ENCODE results near the gene CTBP2. TPM values are rescaled to one million over a fixed set of nuclear protein-coding genes. Genes with fewer than 3 reads are reported as not detected.

CTBP2 gene
- total RNA-seq, 1 experiment from 2014 or later: 125 TPM

GRCh38 chr10:124997771-124998623 is 162.4 kb downstream of the CTBP2 start:
- Histone ChIP-seq H3K36me3 (ENCODE audit: control insufficient read depth, insufficient read depth, low read length) (peaks cover 6% of the 10 kb centered on the region), H3K27me3 (ENCODE audit: control insufficient read depth, insufficient read depth, low read length) (no peaks in the 10 kb centered on the region), H3K9me3 (ENCODE audit: control insufficient read depth, insufficient read depth, low read depth, low read length) (no peaks in the 10 kb centered on the region), H3K4me1 (ENCODE audit: control insufficient read depth, insufficient read depth, low read length) (no peaks in the 10 kb centered on the region), H3K27ac (ENCODE audit: low read length) (no peak overlapping the region), H3K4me3 (ENCODE audit: low read depth in 2 of 2, low read length in 2 of 2) (no peak overlapping the region)
- TF ChIP-seq REST (IDR thresholded peaks at IDR 0.05; ENCODE audit: insufficient read depth in 1 of 2, low read depth in 2 of 2, low read length in 1 of 2) (no peak), POLR2AphosphoS5 (IDR thresholded peaks at IDR 0.05; ENCODE audit: low read depth, low read length) (no peak), TCF7L2 (IDR thresholded peaks at IDR 0.05; ENCODE audit: low read depth, low read length) (no peak), CTCF (IDR thresholded peaks at IDR 0.05) (no peak), SIN3A (IDR thresholded peaks at IDR 0.05; ENCODE audit: borderline replicate concordance, insufficient read depth, low read depth, low read length) (no peak)
- intact Hi-C loops (cut with micrococcal nuclease; ENCODE audit: unreplicated experiment) (no loop called here), in situ Hi-C loops (cut with HindIII; ENCODE audit: low pct_unique_long_range_greater_than_20kb, low sequenced_read_pairs) (no loop called here)
- POLR2A ChIA-PET: no interaction called here
- ATAC-seq (no peak), DNase-seq (ENCODE audit: low read depth, low spot score) (no peak)
- CTCF ChIA-PET: no interaction called here
- BruUV-seq (replicated peaks): no TSS peak

GRCh38 chr10:124997306-124997705 is 163.1 kb downstream of the CTBP2 start:
- CTCF ChIA-PET: no interaction called here
- no TSS peak for BruUV-seq (replicated peaks)

More at GRCh38 chr10:124997306-124997705, 163.1 kb downstream of the CTBP2 start:
- DNase-seq (ENCODE audit: low read depth, low spot score) (no peak), ATAC-seq (no peak)
- intact Hi-C loops (cut with micrococcal nuclease; ENCODE audit: unreplicated experiment): no loop called here
- POLR2A ChIA-PET: no interaction called here
- H3K27me3 ChIP-seq (ENCODE audit: control insufficient read depth, insufficient read depth, low read length): no peaks in the 10 kb centered on the region
- no peak overlapping the region for H3K27ac ChIP-seq (ENCODE audit: low read length)
- H3K4me3 ChIP-seq (ENCODE audit: low read depth in 2 of 2, low read length in 2 of 2): no peak overlapping the region
- TF ChIP-seq TCF7L2 (IDR thresholded peaks at IDR 0.05; ENCODE audit: low read depth, low read length) (no peak), REST (IDR thresholded peaks at IDR 0.05; ENCODE audit: insufficient read depth in 1 of 2, low read depth in 2 of 2, low read length in 1 of 2) (no peak), CTCF (IDR thresholded peaks at IDR 0.05) (no peak), SIN3A (IDR thresholded peaks at IDR 0.05; ENCODE audit: borderline replicate concordance, insufficient read depth, low read depth, low read length) (no peak), POLR2AphosphoS5 (IDR thresholded peaks at IDR 0.05; ENCODE audit: low read depth, low read length) (no peak)
- H3K4me1 ChIP-seq (ENCODE audit: control insufficient read depth, insufficient read depth, low read length): no peaks in the 10 kb centered on the region
- in situ Hi-C loops (cut with HindIII; ENCODE audit: low pct_unique_long_range_greater_than_20kb, low sequenced_read_pairs): no loop called here
- H3K36me3 ChIP-seq (ENCODE audit: control insufficient read depth, insufficient read depth, low read length): peaks cover 11% of the 10 kb centered on the region
- no peaks in the 10 kb centered on the region for H3K9me3 ChIP-seq (ENCODE audit: control insufficient read depth, insufficient read depth, low read depth, low read length)

All from Panc1 (cell line).